Endothelial cell of umbilical vein (primary cell): ENCODE measurements around the gene RPS27L. TPM values are rescaled to one million over a fixed set of nuclear protein-coding genes. Genes with fewer than 3 reads are reported as not detected.

Experiments
- BruUV-seq: library from RNA; stranded (reverse); fragments of 400-500 nt; replicated peaks from 2 replicates; lab custom pipeline; 2021; lab: Mats Ljungman, UMichigan
- CTCF ChIA-PET: fragments of 300-600, 350-600 bp; sonication (Branson Sonifier 250); formaldehyde crosslinking; loops from one replicate; lab custom pipeline; 2021; ENCODE audit warnings: antibody characterized with exemption, inconsistent platforms; lab: Charles Lee
- POLR2A ChIA-PET: fragments of 300-600, 350-600 bp; sonication (Branson Sonifier 250); formaldehyde crosslinking; loops from one replicate; lab custom pipeline; 2021; ENCODE audit warnings: antibody characterized with exemption, inconsistent platforms; lab: Charles Lee
- DNase-seq: peaks from one replicate; pipeline ENCODE4 v3.0.0-alpha.2; 2011; ENCODE audit warnings: low read depth, low spot score
- FAIRE-seq: peaks from 2 replicates; lab custom pipeline; 2011; peaks lifted over from hg19 to GRCh38; lab: Jason Lieb, UNC
- H2AFZ ChIP-seq: 2 replicates; pipeline ENCODE4 v1.6.0; 2012; ENCODE audit warnings: low read depth, low read length, control low read depth, inconsistent platforms
- H3K27ac ChIP-seq: 2 replicates; pipeline ENCODE4 v1.5.1; 2011; ENCODE audit warnings: low read depth, mild to moderate bottlenecking, control low read depth, low read length, moderate library complexity; ENCODE audit not compliant: insufficient read depth
- H3K27me3 ChIP-seq, 2 experiments: 2 replicates each; pipeline versions ENCODE4 v1.6.0 to v1.6.1; 2011; ENCODE audit warnings: low read length in 2 of 2, mixed read lengths in 1 of 2; ENCODE audit not compliant: control insufficient read depth in 2 of 2, insufficient read depth in 2 of 2
- H3K36me3 ChIP-seq, 2 experiments: 2 replicates in 1 of 2; 3 replicates in 1 of 2; pipeline ENCODE4 v1.5.1; 2011; ENCODE audit warnings: low read length in 2 of 2, mild to moderate bottlenecking in 1 of 2, moderate library complexity in 1 of 2; ENCODE audit not compliant: control insufficient read depth in 2 of 2, insufficient read depth in 2 of 2; ENCODE audit errors: extremely low read depth in 1 of 2
- H3K4me1 ChIP-seq: 3 replicates; pipeline ENCODE4 v1.5.1; 2011; ENCODE audit warnings: mild to moderate bottlenecking, low read length; ENCODE audit not compliant: control insufficient read depth, insufficient read depth; ENCODE audit errors: extremely low read depth
- H3K4me2 ChIP-seq: 2 replicates; pipeline ENCODE4 v1.6.1; 2011; ENCODE audit warnings: low read length, control low read depth, mixed read lengths; ENCODE audit not compliant: insufficient read depth
- H3K4me3 ChIP-seq, 3 experiments: fragments of 200-600 bp in 1 of 3; sonication (generic), shearing (Covaris generic) in 1 of 3; replicated peaks in 1 of 3; 2 replicates each; pipeline ENCODE4 v1.5.1; 2011 to 2016; ENCODE audit warnings: control low read depth in 3 of 3, low read length in 3 of 3, mild to moderate bottlenecking in 2 of 3, inconsistent platforms in 1 of 3, low read depth in 1 of 3, moderate library complexity in 1 of 3; ENCODE audit not compliant: insufficient read depth in 1 of 3
- H3K79me2 ChIP-seq: 2 replicates; pipeline ENCODE4 v1.6.0; 2012; ENCODE audit warnings: low read length, inconsistent platforms; ENCODE audit not compliant: control insufficient read depth, insufficient read depth
- H3K9ac ChIP-seq: replicated peaks from 2 replicates; pipeline ENCODE3; 2011; ENCODE audit warnings: low read length, control low read depth; ENCODE audit not compliant: insufficient read depth; ENCODE audit errors: extremely low read depth
- H3K9me1 ChIP-seq: replicated peaks from 3 replicates; pipeline ENCODE4 v1.6.0; 2011; ENCODE audit warnings: mild to moderate bottlenecking, low read length; ENCODE audit not compliant: control insufficient read depth, insufficient read depth; ENCODE audit errors: extremely low read depth
- H3K9me3 ChIP-seq: replicated peaks from 2 replicates; pipeline ENCODE4 v1.5.1; 2012; ENCODE audit warnings: low read length, inconsistent platforms; ENCODE audit not compliant: control insufficient read depth, insufficient read depth
- H4K20me1 ChIP-seq: replicated peaks from 2 replicates; pipeline ENCODE3; 2011; ENCODE audit warnings: mild to moderate bottlenecking, low read length; ENCODE audit not compliant: control insufficient read depth, insufficient read depth; ENCODE audit errors: extremely low read depth
- EZH2 ChIP-seq: IDR thresholded peaks from 2 replicates; pipeline ENCODE4 v1.6.1; 2012; ENCODE audit warnings: borderline replicate concordance, low read depth, mild to moderate bottlenecking, moderate library complexity, low read length, inconsistent platforms; ENCODE audit not compliant: severe bottlenecking
- FOS ChIP-seq: IDR thresholded peaks from 2 replicates; pipeline ENCODE4 v1.6.1; 2011; ENCODE audit warnings: mild to moderate bottlenecking, low read length, moderate library complexity, borderline replicate concordance; ENCODE audit not compliant: insufficient read depth
- GATA2 ChIP-seq: IDR thresholded peaks from 2 replicates; pipeline ENCODE4 v1.7.0; 2011; ENCODE audit warnings: low read depth, mild to moderate bottlenecking, moderate library complexity, mixed read lengths, low read length; ENCODE audit not compliant: insufficient read length, insufficient read depth
- JUN ChIP-seq: IDR thresholded peaks from 2 replicates; pipeline ENCODE4 v1.6.1; 2011; ENCODE audit warnings: borderline replicate concordance, low read depth; ENCODE audit not compliant: insufficient read length, insufficient read depth
- MYC ChIP-seq: IDR thresholded peaks from one replicate; pipeline ENCODE4 v1.6.1; 2011; ENCODE audit warnings: mild to moderate bottlenecking, low read depth, low read length
- POLR2A ChIP-seq: IDR thresholded peaks from 2 replicates; pipeline ENCODE4 v1.6.1; 2012; ENCODE audit warnings: low read depth, mild to moderate bottlenecking, control low read depth, low read length
- POLR2AphosphoS5 ChIP-seq: IDR thresholded peaks from 2 replicates; pipeline ENCODE4 v1.6.1; 2012; ENCODE audit warnings: low read depth, mild to moderate bottlenecking, control low read depth, low read length, moderate library complexity; ENCODE audit not compliant: insufficient read depth
- dilution Hi-C: fragments of 300-500 bp; cut with MboI; formaldehyde crosslinking; loops from one replicate; pipeline ENCODE4 v1.15.0; 2019; ENCODE audit warnings: low sequenced_read_pairs; ENCODE audit not compliant: extremely low pct_ligation_motif_present
- intact Hi-C: fragments of 100-400 bp; cut with micrococcal nuclease; formaldehyde crosslinking; loops from one replicate; pipeline ENCODE4 v1.10.0; 2022
- polyA plus RNA-seq, 4 experiments: library from polyadenylated mRNA; depleted of rRNA in 3 of 4; stranded (reverse) in 3 of 4; unstranded in 1 of 4; fragments of >200 nt; gene quantifications; 2 replicates each; pipeline versions ENCODE4 v1.2.1 to v1.2.3, GENCODE V29; 2011 to 2012; ENCODE audit warnings: missing spikeins in 1 of 4
- total RNA-seq: library from RNA; stranded (reverse); gene quantifications from 2 replicates; pipeline ENCODE4 v1.2.3, GENCODE V29; 2021
- TF ChIP-seq, protein P1 (sequence below), 2 donors: IDR thresholded peaks; 1 replicate in 1 of 2; 2 replicates in 1 of 2; pipeline ENCODE4 v1.5.1; 2011; ENCODE audit warnings: low read length in 2 of 2, mild to moderate bottlenecking in 2 of 2, moderate library complexity in 2 of 2, control low read depth in 1 of 2, inconsistent platforms in 1 of 2, low read depth in 1 of 2; ENCODE audit not compliant: insufficient read depth in 1 of 2; ENCODE audit errors: extremely low read depth in 1 of 2
- TF ChIP-seq, protein P2 (sequence below): IDR thresholded peaks from 2 replicates; pipeline ENCODE4 v1.6.1; 2011; ENCODE audit not compliant: insufficient read depth, insufficient read length

RPS27L gene
- total and polyA plus RNA-seq, 2 donors (not counting 3 experiments of a cell fraction or from before 2014, with no cell fraction given): 163 to 345 TPM

DNA sequence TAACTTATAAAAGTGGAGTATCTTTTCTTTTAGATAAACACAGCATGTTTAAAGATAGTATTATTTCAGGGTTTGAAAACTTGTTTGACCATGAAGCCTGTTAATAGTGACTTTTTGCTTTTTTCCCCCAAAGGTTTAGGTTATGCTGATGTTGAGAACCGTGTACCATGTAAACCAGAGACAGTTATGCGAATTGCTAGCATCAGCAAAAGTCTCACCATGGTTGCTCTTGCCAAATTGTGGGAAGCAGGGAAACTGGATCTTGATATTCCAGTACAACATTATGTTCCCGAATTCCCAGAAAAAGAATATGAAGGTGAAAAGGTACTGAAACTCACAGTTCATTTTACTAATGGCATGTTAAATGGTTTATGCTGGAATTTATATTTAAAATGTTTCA, 30.6 kb downstream of the RPS27L start:
- H3K9me1 ChIP-seq: no peaks in the 10 kb centered on the region
- TF ChIP-seq FOS: no peak
- TF ChIP-seq GATA2: no peak
- no peak for TF ChIP-seq POLR2AphosphoS5
- no peak for TF ChIP-seq JUN
- no peak for TF ChIP-seq MYC
- TF ChIP-seq, protein P1, sequence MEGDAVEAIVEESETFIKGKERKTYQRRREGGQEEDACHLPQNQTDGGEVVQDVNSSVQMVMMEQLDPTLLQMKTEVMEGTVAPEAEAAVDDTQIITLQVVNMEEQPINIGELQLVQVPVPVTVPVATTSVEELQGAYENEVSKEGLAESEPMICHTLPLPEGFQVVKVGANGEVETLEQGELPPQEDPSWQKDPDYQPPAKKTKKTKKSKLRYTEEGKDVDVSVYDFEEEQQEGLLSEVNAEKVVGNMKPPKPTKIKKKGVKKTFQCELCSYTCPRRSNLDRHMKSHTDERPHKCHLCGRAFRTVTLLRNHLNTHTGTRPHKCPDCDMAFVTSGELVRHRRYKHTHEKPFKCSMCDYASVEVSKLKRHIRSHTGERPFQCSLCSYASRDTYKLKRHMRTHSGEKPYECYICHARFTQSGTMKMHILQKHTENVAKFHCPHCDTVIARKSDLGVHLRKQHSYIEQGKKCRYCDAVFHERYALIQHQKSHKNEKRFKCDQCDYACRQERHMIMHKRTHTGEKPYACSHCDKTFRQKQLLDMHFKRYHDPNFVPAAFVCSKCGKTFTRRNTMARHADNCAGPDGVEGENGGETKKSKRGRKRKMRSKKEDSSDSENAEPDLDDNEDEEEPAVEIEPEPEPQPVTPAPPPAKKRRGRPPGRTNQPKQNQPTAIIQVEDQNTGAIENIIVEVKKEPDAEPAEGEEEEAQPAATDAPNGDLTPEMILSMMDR (IDR thresholded peaks at IDR 0.05; ENCODE audit: extremely low read depth in 1 of 2, insufficient read depth in 1 of 2, low read depth in 1 of 2, low read length in 2 of 2): no peak
- TF ChIP-seq POLR2A: no peak
- no peak for TF ChIP-seq EZH2
- TF ChIP-seq, protein P2, sequence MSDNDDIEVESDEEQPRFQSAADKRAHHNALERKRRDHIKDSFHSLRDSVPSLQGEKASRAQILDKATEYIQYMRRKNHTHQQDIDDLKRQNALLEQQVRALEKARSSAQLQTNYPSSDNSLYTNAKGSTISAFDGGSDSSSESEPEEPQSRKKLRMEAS: no peak
- BruUV-seq: no TSS peak
- dilution Hi-C loops: no loop called here
- H4K20me1 ChIP-seq: no peaks in the 10 kb centered on the region
- ChIA-PET POLR2A (no interaction called here), CTCF (no interaction called here)
- H3K36me3 ChIP-seq: peaks cover 4 to 12% of the 10 kb centered on the region in 2 experiments
- H3K27ac ChIP-seq: no peak overlapping the region
- DNase-seq (no peak), FAIRE-seq (peak; percentile 52)
- no peak overlapping the region for H3K9ac ChIP-seq
- no peaks in the 10 kb centered on the region for H3K27me3 ChIP-seq
- H3K9me3 ChIP-seq: no peaks in the 10 kb centered on the region
- intact Hi-C loops: no loop called here
- no peak overlapping the region for H2AFZ ChIP-seq
- H3K4me2 ChIP-seq: no peak overlapping the region
- no peak overlapping the region for H3K4me3 ChIP-seq
- no peaks in the 10 kb centered on the region for H3K4me1 ChIP-seq
- peaks cover 6% of the 10 kb centered on the region for H3K79me2 ChIP-seq
